CD4-positive, alpha-beta memory T cell (primary cell): ENCODE measurements around the gene TMEM270. TPM values are rescaled to one million over a fixed set of nuclear protein-coding genes. Genes with fewer than 3 reads are reported as not detected.

Experiments
- CTCF ChIA-PET: fragments of 350-600 bp; sonication (Branson Sonifier 250); formaldehyde crosslinking; loops from one replicate; lab custom pipeline; 2021; ENCODE audit warnings: inconsistent platforms; ENCODE audit not compliant: partially characterized antibody; lab: Charles Lee
- POLR2A ChIA-PET: fragments of 350-600 bp; sonication (Branson Sonifier 250); formaldehyde crosslinking; loops from one replicate; lab custom pipeline; 2021; ENCODE audit not compliant: partially characterized antibody; lab: Charles Lee
- DNase-seq, 5 donors: peaks; one replicate each; pipeline versions ENCODE4 v3.0.0 to v3.0.0-alpha.2; 2020 to 2022; ENCODE audit warnings: mixed read lengths in 1 of 5
- H3K27ac ChIP-seq: one replicate; pipeline ENCODE4 v1.7.0; 2013; ENCODE audit warnings: low read depth, low read length
- H3K27me3 ChIP-seq: 2 replicates; pipeline ENCODE4 v1.7.0; 2013; ENCODE audit warnings: mild to moderate bottlenecking, low read length, moderate library complexity; ENCODE audit not compliant: insufficient read depth
- H3K36me3 ChIP-seq: 2 replicates; pipeline ENCODE4 v1.7.0; 2013; ENCODE audit warnings: mild to moderate bottlenecking, low read length, moderate library complexity; ENCODE audit not compliant: insufficient read depth
- H3K4me1 ChIP-seq: 2 replicates; pipeline ENCODE4 v1.7.0; 2013; ENCODE audit warnings: mild to moderate bottlenecking, low read length, moderate library complexity; ENCODE audit not compliant: insufficient read depth
- H3K4me3 ChIP-seq, 2 donors: one replicate each; pipeline ENCODE4 v1.7.0; 2013; ENCODE audit warnings: low read length in 2 of 2, mild to moderate bottlenecking in 1 of 2
- H3K9me3 ChIP-seq, 2 donors: one replicate each; pipeline ENCODE4 v1.7.0; 2013; ENCODE audit warnings: low read length in 2 of 2, control low read depth in 1 of 2; ENCODE audit not compliant: control insufficient read depth in 1 of 2
- H3K27ac Mint-ChIP-seq, 7 donors: one replicate each; pipeline ENCODE4 v1.8.0; 2020 to 2021; ENCODE audit warnings: mixed read lengths in 7 of 7, mild to moderate bottlenecking in 6 of 7, inconsistent platforms in 3 of 7, moderate library complexity in 3 of 7
- H3K27me3 Mint-ChIP-seq, 2 donors: one replicate each; pipeline ENCODE4 v1.8.0; 2020 to 2021; ENCODE audit warnings: mixed read lengths in 2 of 2
- H3K36me3 Mint-ChIP-seq, 2 donors: one replicate each; pipeline ENCODE4 v1.8.0; 2020 to 2021; ENCODE audit warnings: mixed read lengths in 2 of 2, inconsistent platforms in 1 of 2, mild to moderate bottlenecking in 1 of 2
- H3K4me1 Mint-ChIP-seq, 4 donors: one replicate each; pipeline ENCODE4 v1.8.0; 2020 to 2021; ENCODE audit warnings: mixed read lengths in 4 of 4, mild to moderate bottlenecking in 1 of 4
- H3K4me3 Mint-ChIP-seq, 8 donors: one replicate each; pipeline ENCODE4 v1.8.0; 2020 to 2021; ENCODE audit warnings: mixed read lengths in 8 of 8, mild to moderate bottlenecking in 7 of 8, moderate library complexity in 6 of 8, inconsistent platforms in 3 of 8
- H3K9me3 Mint-ChIP-seq, 8 donors: one replicate each; pipeline ENCODE4 v1.8.0; 2020 to 2021; ENCODE audit warnings: mixed read lengths in 8 of 8, mild to moderate bottlenecking in 5 of 8, inconsistent platforms in 3 of 8, moderate library complexity in 1 of 8
- intact Hi-C: fragments of 100-400 bp; cut with micrococcal nuclease; formaldehyde crosslinking; loops from one replicate; pipeline ENCODE4 v1.15.1; 2023
- polyA plus RNA-seq, 2 donors: library from polyadenylated mRNA; unstranded; fragments of 300-500 nt; fragmentation: Illumina TruSeq; gene quantifications; one replicate each; pipeline ENCODE4 v1.2.3, GENCODE V29; 2021
- total RNA-seq, 2 experiments: library from RNA; stranded (reverse); gene quantifications; one replicate each; pipeline ENCODE4 v1.2.3, GENCODE V29; 2021

The TMEM270 gene
- total and polyA plus RNA-seq, 4 experiments from 2014 or later = not detected

DNA sequence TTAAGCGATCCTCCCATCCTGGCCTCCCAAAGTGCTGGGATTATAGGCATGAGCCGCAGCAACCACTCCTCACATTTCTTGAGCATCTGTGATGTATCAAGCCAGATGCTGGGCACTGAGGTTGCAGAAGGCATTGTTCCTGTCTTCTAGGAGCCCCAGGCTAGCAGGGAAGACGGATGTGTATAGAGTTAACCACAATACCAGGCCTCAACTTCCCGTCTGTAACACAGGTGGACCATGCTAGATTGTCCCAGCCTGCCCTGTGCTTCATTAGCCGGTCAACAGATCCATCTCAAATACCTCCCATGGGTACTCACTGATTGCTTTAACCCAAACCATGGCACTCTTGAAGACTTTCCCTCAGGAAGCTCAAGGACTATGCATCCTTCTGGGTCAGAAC, 32.0 kb upstream of the TMEM270 start:
- no peak overlapping the region for H3K27ac Mint-ChIP-seq
- peaks cover 29% of the 10 kb centered on the region for H3K4me1 ChIP-seq
- H3K27ac ChIP-seq = no peak overlapping the region
- peaks cover 22 to 49% (median 28%) of the 10 kb centered on the region in 4 donors for H3K4me1 Mint-ChIP-seq
- no peaks in the 10 kb centered on the region for H3K27me3 ChIP-seq
- POLR2A ChIA-PET = interaction anchor here (3.1 kb wide), 1 partner anchor 14 kb away, joined by 12 read pairs; the partner anchor contains the start of gene METTL27
- no peak for DNase-seq
- H3K27me3 Mint-ChIP-seq = peaks cover 2 to 8% of the 10 kb centered on the region in 2 donors
- H3K36me3 Mint-ChIP-seq = no peaks in the 10 kb centered on the region
- H3K9me3 ChIP-seq = no peaks in the 10 kb centered on the region
- intact Hi-C loops = no loop called here
- H3K4me3 ChIP-seq = no peak overlapping the region
- no peaks in the 10 kb centered on the region for H3K36me3 ChIP-seq
- CTCF ChIA-PET = interaction anchor here (1.0 to 1.6 kb wide), 2 partner anchors 14 to 25 kb away, joined by 3 to 8 read pairs; partner anchors contain the start of gene METTL27
- H3K9me3 Mint-ChIP-seq = no peaks in the 10 kb centered on the region
- H3K4me3 Mint-ChIP-seq = peak overlapping the region in 5 of 8 donors; percentile 23 to 72 (median 41)

GRCh38 chr7:73829505-73829904, 31.5 kb upstream of the TMEM270 start:
- no peaks in the 10 kb centered on the region for H3K9me3 ChIP-seq
- no peaks in the 10 kb centered on the region for H3K9me3 Mint-ChIP-seq
- H3K27ac ChIP-seq = no peak overlapping the region
- no peaks in the 10 kb centered on the region for H3K36me3 ChIP-seq
- intact Hi-C loops = no loop called here
- peaks cover 22 to 47% (median 28%) of the 10 kb centered on the region in 4 donors for H3K4me1 Mint-ChIP-seq
- ChIA-PET CTCF (interaction anchor here (1.0 to 1.6 kb wide), 2 partner anchors 13 to 25 kb away, joined by 3 to 8 read pairs; partner anchors contain the start of gene METTL27), POLR2A (no interaction called here)
- no peak overlapping the region for H3K4me3 ChIP-seq
- no peaks in the 10 kb centered on the region for H3K27me3 ChIP-seq
- H3K4me1 ChIP-seq = peaks cover 26% of the 10 kb centered on the region
- H3K27ac Mint-ChIP-seq = peak overlapping the region in 1 of 7 donors; percentile 67
- peaks cover 2 to 8% of the 10 kb centered on the region in 2 donors for H3K27me3 Mint-ChIP-seq
- H3K36me3 Mint-ChIP-seq = no peaks in the 10 kb centered on the region
- DNase-seq = no peak
- H3K4me3 Mint-ChIP-seq = peak overlapping the region in 2 of 8 donors; percentile 8 to 50

- H3K4me1 Mint-ChIP-seq = peaks cover 22 to 42% (median 28%) of the 10 kb centered on the region in 4 donors
- no peaks in the 10 kb centered on the region for H3K9me3 ChIP-seq
- H3K27me3 Mint-ChIP-seq = peaks cover 0 to 6% of the 10 kb centered on the region in 2 donors
- CTCF ChIA-PET = interaction anchor here (1.0 to 1.6 kb wide), 2 partner anchors 13 to 24 kb away, joined by 3 to 8 read pairs; partner anchors contain the start of gene METTL27
- H3K36me3 Mint-ChIP-seq = no peaks in the 10 kb centered on the region
- no peaks in the 10 kb centered on the region for H3K9me3 Mint-ChIP-seq
- peak overlapping the region in 1 of 7 donors; percentile 67 for H3K27ac Mint-ChIP-seq
- POLR2A ChIA-PET = no interaction called here
- H3K4me1 ChIP-seq = peaks cover 26% of the 10 kb centered on the region
- H3K27ac ChIP-seq = no peak overlapping the region
- DNase-seq = no peak
- H3K27me3 ChIP-seq = no peaks in the 10 kb centered on the region
- H3K4me3 Mint-ChIP-seq = peak overlapping the region in 1 of 8 donors; percentile 50
- no peak overlapping the region for H3K4me3 ChIP-seq
- intact Hi-C loops = no loop called here
- H3K36me3 ChIP-seq = no peaks in the 10 kb centered on the region
Observed at GRCh38 chr7:73829921-73830680, 30.9 kb upstream of the TMEM270 start.

- Mint-ChIP-seq H3K9me3 (no peaks in the 10 kb centered on the region), H3K36me3 (no peaks in the 10 kb centered on the region), H3K4me3 (no peak within 1 kb of the TSS), H3K4me1 (peaks cover 22 to 40% (median 28%) of the 10 kb centered on the region in 4 donors), H3K27ac (peak within 1 kb of the TSS in 2 of 7 donors; percentile 35 to 67), H3K27me3 (peaks cover 0 to 6% of the 10 kb centered on the region in 2 donors)
- peaks cover 26% of the 10 kb centered on the region for H3K4me1 ChIP-seq
- POLR2A ChIA-PET = no interaction called here
- CTCF ChIA-PET = no interaction called here
- no peak within 1 kb of the TSS for H3K4me3 ChIP-seq
- no peak for DNase-seq
- no peaks in the 10 kb centered on the region for H3K9me3 ChIP-seq
- H3K27me3 ChIP-seq = no peaks in the 10 kb centered on the region
- no peaks in the 10 kb centered on the region for H3K36me3 ChIP-seq
- intact Hi-C loops = no loop called here
- H3K27ac ChIP-seq = no peak within 1 kb of the TSS
Observed at GRCh38 chr7:73830681-73831583, 30.0 kb upstream of the TMEM270 start, which contains the start of gene CLDN4. TSS of gene CLDN4 (plus strand) at chr7:73830996. CDS start at chr7:73831202, 206 bp downstream.

DNA sequence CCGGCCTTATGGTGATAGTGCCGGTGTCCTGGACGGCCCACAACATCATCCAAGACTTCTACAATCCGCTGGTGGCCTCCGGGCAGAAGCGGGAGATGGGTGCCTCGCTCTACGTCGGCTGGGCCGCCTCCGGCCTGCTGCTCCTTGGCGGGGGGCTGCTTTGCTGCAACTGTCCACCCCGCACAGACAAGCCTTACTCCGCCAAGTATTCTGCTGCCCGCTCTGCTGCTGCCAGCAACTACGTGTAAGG, 29.4 kb upstream of the TMEM270 start:
- Histone ChIP-seq H3K9me3 (no peaks in the 10 kb centered on the region), H3K27me3 (no peaks in the 10 kb centered on the region), H3K4me1 (peaks cover 26% of the 10 kb centered on the region), H3K27ac (no peak overlapping the region), H3K36me3 (no peaks in the 10 kb centered on the region), H3K4me3 (no peak overlapping the region)
- H3K27me3 Mint-ChIP-seq = peaks cover 0 to 6% of the 10 kb centered on the region in 2 donors
- peak overlapping the region in 1 of 7 donors; percentile 35 for H3K27ac Mint-ChIP-seq
- intact Hi-C loops = no loop called here
- no peak overlapping the region for H3K4me3 Mint-ChIP-seq
- no peaks in the 10 kb centered on the region for H3K36me3 Mint-ChIP-seq
- no peaks in the 10 kb centered on the region for H3K9me3 Mint-ChIP-seq
- no peak for DNase-seq
- ChIA-PET CTCF (interaction anchor here (0.9 kb wide), 1 partner anchor 47 kb away, joined by 3 read pairs; no protein-coding TSS in a partner anchor), POLR2A (no interaction called here)
- peaks cover 21 to 34% (median 28%) of the 10 kb centered on the region in 4 donors for H3K4me1 Mint-ChIP-seq

DNA sequence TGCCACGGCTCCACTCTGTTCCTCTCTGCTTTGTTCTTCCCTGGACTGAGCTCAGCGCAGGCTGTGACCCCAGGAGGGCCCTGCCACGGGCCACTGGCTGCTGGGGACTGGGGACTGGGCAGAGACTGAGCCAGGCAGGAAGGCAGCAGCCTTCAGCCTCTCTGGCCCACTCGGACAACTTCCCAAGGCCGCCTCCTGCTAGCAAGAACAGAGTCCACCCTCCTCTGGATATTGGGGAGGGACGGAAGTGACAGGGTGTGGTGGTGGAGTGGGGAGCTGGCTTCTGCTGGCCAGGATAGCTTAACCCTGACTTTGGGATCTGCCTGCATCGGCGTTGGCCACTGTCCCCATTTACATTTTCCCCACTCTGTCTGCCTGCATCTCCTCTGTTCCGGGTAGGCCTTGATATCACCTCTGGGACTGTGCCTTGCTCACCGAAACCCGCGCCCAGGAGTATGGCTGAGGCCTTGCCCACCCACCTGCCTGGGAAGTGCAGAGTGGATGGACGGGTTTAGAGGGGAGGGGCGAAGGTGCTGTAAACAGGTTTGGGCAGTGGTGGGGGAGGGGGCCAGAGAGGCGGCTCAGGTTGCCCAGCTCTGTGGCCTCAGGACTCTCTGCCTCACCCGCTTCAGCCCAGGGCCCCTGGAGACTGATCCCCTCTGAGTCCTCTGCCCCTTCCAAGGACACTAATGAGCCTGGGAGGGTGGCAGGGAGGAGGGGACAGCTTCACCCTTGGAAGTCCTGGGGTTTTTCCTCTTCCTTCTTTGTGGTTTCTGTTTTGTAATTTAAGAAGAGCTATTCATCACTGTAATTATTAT, 28.9 kb upstream of the TMEM270 start:
- Mint-ChIP-seq H3K4me1 (peaks cover 17 to 29% (median 23%) of the 10 kb centered on the region in 4 donors), H3K9me3 (no peaks in the 10 kb centered on the region), H3K4me3 (no peak overlapping the region), H3K27me3 (peaks cover 0 to 6% of the 10 kb centered on the region in 2 donors), H3K36me3 (no peaks in the 10 kb centered on the region), H3K27ac (no peak overlapping the region)
- intact Hi-C loops = no loop called here
- H3K27me3 ChIP-seq = no peaks in the 10 kb centered on the region
- no peak overlapping the region for H3K27ac ChIP-seq
- CTCF ChIA-PET = interaction anchor here (0.9 to 1.5 kb wide), 3 partner anchors 18 to 47 kb away, joined by 3 to 5 read pairs (median 5); no protein-coding TSS in a partner anchor
- H3K36me3 ChIP-seq = no peaks in the 10 kb centered on the region
- DNase-seq = no peak
- POLR2A ChIA-PET = interaction anchor here (1.7 kb wide), 1 partner anchor 10 kb away, joined by 8 read pairs; the partner anchor contains the start of gene METTL27
- peaks cover 21% of the 10 kb centered on the region for H3K4me1 ChIP-seq
- H3K4me3 ChIP-seq = no peak overlapping the region
- H3K9me3 ChIP-seq = no peaks in the 10 kb centered on the region
